GM23338 (cell line): ENCODE data around the gene HYAL2.
A peak's percentile ranks its signal among the peaks of the same experiment; 100 is the strongest.

ENCODE experiments used
- CTCF ChIP-seq, 2 experiments: fragments of 200-600 bp in 1 of 2; sonication (generic) in 1 of 2; conservative IDR thresholded peaks; 2 replicates each; pipeline versions ENCODE4 v1.5.1 to v1.6.1; 2016 to 2017; ENCODE audit warnings: antibody characterized with exemption in 2 of 2, low read depth in 2 of 2, mild to moderate bottlenecking in 2 of 2, moderate library complexity in 1 of 2
- EZH2 ChIP-seq: fragments of 200-600 bp; sonication (generic); IDR thresholded peaks from one replicate; pipeline ENCODE4 v1.8.0; 2017; ENCODE audit warnings: antibody characterized with exemption, mild to moderate bottlenecking, low read depth; ENCODE audit not compliant: unreplicated experiment
- REST ChIP-seq: IDR thresholded peaks from one replicate; pipeline ENCODE4 v1.6.1; 2018; ENCODE audit warnings: antibody characterized with exemption; ENCODE audit not compliant: unreplicated experiment

- TF ChIP-seq EZH2 (no peak), CTCF (conservative IDR thresholded peaks at IDR 0.05; ENCODE audit: low read depth in 2 of 2) (peak; percentile 17 to 60; a peak in 2 of 4 replicates), REST (no peak)
Measured at GRCh38 chr3:50365080-50365841, 42.7 kb upstream of the HYAL2 start.
